ENCODE data around the gene ATAD3B. TPM values are rescaled to one million over a fixed set of nuclear protein-coding genes. Genes with fewer than 3 reads are reported as not detected.
"Not testable (repeated sequence)": the region's sequence is repeated elsewhere in the genome, so short reads cannot be mapped to it uniquely, and the experiment has no call there.

Gene ATAD3B
- total RNA-seq, 1 experiment from 2014 or later: 21.1 TPM

DNA sequence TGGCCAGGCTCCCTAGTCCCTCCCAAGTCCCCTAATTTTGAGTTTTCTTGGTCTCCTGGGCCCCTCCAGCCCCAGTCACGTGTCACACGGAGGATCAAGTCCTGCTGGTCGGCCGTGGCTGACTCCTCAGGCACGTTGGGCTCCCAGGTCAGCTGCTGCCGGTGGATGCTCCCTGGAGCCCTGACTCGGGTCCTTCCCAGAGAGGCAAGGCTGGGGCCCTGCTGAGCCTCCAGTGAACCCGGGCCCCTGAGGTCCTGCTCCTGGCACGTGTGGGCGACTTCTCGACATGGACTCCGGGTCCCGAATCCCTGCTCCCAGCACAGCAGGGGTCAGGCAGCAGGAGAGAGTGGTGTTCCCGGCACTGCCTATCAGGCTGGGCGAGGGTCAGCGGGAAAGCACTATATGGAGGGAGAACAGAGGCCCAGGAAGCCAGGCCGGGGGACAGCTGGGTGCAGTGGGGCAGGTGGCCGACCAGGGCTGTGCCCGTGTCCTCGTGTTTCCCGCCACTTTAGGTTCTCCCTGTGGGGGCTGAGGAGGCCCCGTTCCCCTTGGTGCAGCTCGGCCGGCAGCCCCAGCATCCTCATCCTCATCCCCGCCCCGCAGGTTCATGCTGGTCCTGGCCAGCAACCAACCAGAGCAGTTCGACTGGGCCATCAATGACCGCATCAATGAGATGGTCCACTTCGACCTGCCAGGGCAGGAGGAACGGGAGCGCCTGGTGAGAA lies 55.7 kb downstream of the ATAD3B start:
- DNase-seq (ENCODE audit: extremely low read depth, low read depth): no peak

DNA sequence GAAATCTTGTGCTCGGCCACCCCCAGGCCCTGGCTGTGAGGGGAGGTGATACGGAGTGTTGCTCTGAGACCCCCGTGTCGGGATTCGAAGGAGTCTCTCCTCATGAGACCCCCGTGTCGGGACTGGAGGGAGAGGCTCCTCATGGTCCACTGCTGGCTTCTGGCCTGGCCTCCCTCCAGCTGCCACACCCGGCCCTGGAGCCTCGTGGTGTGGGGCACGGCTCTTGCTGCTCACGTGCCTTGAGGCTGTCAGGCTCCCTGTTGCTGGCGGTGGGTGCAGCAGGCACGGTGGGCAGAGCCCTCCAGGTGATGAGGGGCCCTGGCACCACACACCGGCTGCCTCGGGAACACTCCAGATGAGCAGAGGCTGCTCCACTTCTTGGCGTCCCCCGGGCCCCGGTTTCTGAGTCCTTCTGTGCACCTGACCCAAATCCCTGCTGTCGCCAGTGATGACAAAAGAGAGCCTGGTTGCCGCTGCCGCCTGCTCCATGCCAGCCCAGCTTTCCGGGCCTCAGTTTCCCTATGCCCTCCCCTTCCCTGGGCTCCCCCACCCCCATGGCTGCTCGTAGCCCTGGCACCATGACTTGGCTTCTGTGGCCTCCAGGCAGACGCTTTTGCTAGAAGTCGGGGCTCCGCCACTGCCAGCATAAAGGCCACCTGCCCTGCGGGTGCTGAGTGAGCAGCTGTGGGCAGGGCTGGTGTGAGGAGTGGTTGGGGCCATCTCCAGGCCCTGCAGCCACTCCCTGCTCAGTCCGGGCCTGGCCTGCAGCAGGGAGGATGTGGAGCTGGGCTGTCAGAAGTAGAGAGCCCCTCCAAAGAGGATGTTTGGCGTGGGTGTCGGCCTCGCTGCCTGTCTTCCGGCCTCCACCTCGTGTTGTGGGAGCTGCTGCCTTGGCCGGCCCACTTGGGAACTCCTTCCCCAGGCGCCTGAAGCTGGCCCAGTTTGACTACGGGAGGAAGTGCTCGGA lies 57.0 kb downstream of the ATAD3B start:
- no peak for DNase-seq (ENCODE audit: extremely low read depth, low read depth)

DNA sequence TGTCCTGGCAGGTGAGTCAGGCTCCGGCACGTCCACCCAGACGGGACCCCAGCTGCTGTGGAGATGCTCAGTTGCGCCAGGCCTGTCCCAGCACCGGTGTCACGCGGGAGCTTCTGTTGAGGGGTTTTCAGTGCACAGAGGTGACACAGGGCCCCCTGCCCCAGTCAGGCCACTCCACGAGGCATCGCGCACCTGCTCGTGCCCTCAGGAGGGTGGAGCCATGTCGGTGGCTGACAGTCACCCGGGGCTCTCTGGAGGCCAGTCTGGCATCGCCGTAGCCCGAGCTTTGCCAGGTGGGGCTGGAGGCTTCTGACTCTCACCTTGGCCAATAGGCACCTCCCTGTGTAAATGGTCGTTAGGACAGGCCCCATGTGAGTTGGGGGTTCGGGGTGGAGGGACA lies 57.8 kb downstream of the ATAD3B start:
- DNase-seq (ENCODE audit: extremely low read depth, low read depth): no peak

DNA sequence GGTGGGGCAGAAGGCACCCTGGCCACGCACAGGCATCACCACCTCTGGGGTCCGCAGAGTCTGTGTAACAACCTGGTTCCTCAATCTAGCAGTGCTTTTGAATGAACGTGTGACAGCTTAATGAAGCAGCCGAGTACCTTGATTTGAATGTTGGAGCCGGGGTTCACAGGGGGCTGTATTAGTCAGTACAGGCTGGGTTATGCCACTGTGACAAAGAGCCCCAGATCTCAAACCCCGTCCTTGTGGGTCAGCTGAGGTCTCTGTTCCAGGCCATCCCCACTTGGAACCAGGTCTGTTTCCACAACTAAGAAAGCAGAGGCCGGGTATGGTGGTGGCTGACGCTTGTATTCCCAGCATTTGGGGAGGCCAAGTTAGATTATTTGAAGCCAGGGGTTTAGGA lies 58.4 kb downstream of the ATAD3B start:
- no peak for DNase-seq (ENCODE audit: extremely low read depth, low read depth)

DNA sequence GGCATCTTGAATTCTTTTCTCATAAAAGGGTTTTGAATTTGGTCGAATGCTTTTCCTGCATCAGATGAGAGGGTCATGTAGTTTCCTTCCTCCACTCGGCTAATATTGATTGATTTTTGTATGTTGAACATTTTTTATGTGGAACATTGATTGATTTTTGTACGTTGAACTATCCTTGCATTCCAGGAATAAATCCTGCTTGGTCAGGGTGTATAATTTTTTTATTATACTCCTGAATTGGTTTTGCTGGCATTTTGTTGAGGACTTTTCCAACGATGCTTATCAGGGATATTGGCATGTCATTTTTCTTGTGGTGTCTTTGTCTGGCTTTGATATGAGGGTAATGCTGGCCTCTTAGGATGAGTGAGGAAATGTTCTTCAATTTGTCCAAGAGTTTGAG lies 60.4 kb downstream of the ATAD3B start:
- no peak for DNase-seq (ENCODE audit: extremely low read depth, low read depth)

DNA sequence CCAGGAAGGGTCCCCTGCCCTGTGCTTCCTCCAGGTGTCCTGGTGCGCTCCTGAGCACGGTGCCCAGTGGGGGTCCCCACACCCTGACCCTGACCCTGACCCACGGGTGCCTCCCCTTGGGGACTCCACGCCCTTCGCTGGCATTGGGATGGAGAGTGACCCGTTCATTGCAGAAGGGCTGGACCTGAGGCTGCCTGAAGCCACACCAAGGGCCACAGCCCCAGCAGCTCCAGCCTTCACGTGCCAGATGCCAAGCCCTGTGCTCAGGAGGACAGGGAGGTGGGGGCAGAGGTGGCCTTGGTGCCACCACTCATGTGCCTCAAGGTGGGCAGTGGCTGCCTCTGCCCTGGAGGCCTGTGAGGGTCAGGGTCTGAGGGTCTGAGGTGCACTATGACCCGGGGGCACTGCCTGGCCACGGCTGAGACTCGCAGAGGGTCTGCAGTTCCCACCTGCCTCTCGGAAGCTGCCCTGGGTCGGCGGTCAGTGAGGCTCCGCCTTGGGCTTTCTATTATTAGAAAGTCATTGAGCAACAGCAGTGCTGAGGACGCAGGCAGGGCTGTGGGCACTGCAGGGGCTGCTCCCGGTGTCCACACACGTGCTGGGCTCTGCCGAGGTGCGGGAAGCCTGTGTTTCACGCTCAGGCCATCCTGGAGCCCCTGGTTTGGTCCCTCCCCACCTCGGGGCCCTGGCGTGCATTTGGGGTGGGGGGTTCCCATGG lies 61.8 kb downstream of the ATAD3B start:
- DNase-seq (ENCODE audit: extremely low read depth, low read depth): not testable (repeated sequence)

DNA sequence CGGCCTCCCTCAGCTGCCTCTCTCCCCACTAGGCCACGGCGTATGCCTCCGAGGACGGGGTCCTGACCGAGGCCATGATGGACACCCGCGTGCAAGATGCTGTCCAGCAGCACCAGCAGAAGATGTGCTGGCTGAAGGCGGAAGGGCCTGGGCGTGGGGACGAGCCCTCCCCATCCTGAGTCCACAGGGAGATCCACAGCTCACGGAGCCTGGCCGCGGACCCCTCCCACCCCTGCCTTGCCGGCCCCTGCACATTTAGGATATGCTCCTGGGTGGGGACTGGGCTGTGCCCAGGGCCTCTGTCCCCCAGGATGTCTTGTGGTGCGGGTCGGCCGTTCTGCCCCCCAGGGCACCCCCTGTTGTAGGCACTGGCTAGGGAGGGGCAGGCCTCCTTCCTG lies 62.3 kb downstream of the ATAD3B start:
- DNase-seq (ENCODE audit: extremely low read depth, low read depth): not testable (repeated sequence)

DNA sequence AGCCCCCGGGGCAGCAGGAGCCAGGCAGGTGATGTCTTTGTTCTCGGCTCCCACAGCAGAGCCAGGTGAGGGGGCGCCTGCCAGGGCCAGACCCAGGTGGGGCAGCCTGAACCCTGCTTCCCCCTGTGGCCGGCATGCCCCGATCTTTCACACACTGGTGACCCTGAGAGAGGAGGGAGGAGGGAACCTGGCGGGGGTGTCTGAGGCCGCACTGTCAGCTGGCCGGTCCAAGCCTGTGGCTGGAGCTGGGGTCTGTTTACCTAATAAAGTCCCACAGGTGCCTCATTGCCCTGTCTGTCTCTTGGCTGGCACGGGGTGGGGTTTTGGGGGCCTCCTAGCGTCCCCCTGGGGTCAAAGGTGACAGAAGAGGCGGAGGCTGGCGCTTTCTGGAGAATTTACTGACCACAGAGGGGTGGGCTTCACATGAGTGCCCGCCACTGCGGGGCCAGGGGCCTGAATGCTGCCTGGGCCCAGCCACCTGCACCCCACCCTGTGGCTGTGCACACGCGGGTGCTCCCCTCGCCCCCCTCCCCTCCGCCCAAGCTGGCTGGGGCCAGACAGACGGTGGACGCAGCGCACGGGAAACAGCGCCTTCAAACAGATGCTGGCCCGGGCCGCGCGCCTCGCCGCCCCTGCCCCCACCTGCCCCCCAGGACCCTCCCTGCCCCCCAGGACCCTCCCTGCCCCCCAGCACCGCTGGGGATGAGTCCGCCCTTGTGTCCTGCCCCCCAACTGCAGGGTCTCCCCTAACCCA lies 63.0 kb downstream of the ATAD3B start:
- no peak for DNase-seq (ENCODE audit: extremely low read depth, low read depth)

DNA sequence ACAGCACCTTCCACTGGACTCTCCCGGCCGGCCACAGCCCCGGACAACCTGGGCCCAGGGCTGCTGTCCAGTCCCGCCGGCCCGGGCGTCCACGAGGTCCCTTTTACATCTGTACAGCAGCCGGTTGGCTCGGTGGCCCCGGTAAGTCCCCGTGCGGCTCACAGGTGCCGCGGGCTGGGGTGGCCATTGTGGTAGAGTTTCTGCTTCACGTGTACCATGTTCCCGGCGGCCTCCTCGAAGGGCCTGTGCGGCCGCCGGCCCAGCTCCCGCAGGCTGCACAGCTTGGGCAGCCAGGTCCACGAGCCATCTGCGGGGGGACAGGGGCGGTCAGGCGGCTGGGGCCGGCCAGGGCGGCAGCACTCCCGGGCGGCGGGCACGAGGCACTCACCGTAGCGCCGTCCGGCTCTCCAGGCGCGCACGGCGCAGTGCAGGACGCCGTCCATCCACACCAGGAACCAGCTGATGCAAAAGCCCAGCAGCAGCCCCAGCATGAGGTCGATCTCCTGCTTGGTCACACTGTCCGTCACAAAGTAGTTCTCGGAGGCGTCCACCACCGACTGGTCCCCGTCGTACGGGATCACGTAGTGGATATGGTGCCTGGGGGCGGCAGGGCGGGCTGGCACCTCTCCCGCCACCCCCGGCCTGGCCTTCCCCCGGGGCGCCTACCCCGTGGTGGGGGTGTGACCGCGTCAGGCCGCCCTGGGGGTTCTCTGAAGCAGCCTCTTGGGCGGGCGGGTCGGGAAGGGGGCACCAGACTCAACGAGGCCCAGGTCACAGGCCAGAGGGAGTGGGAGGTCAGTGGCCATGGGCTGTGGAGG lies 63.8 kb downstream of the ATAD3B start:
- DNase-seq (ENCODE audit: extremely low read depth, low read depth): no peak

DNA sequence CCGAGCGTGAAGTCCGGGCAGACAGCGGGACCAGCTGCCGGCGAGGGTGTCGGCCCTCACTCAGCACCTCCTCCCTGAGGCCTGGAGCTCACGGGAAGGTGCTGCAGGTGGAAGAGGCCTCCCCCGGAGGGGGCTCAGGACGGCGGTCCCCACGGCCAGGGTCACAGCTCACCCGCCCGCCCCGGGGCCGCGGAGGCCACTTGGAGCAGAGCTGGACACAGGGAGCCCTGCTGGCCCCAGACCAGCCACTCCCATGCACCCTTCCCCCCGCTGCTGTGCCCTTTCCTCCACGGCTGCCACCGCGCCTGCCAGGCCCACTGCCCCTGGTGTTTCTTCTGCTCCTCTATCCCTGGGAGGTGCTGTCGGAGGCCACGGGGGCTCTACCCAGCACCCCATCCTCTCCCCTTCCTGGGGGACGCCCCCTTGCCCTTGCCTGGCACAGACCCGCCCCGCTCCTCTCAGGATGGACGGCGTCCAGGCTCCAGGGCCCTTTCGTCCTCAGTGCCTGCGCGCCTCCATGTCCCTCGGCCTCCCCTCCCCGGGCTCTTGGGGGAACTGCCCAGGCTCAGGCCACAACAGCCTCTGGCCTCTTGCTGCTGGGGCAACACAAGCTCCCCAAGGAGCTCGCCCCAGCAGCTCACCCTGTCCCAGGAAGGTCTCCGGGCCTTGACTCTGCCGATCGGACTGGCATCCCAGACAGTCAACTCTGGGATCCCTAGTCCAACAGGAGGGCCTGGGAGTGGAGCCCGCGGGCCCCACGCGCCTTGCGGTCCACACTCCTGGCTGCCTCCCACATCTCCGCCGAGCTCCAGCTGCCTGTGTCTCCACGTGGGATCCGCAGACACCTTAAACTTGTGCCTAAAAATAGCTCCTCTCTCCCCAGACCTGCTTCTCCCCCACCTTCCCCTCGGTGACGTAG lies 64.7 kb downstream of the ATAD3B start:
- no peak for DNase-seq (ENCODE audit: extremely low read depth, low read depth)

DNA sequence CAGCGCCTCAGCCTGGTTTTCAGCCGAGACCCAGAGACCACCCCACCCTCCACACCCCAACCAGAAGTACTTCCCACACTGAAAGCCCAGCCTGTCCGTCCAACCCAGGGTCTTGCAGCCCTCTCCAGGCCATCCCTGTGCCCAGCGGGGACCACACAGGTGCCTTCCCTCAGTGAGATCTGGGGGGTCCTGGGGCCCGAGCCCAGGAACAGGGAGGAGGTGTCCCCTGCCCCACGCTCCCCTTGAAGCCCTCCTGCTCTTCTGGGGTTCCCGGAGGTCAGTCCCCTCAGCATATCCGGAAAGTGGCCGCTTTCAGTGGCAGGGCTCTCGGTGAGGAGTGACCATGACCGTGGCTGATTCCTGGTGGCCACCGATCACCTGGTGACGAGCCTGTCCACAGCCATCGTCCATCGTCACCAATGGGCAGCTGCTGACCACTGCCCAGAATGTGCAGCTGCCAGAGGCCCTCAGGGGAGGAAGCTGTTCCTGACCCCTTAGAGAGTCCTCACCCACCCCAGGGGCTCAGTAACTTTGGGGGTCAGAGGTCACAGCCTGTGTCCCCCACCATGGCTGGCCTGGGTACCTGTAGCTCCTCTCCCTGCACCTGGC lies 65.5 kb downstream of the ATAD3B start:
- no peak for DNase-seq (ENCODE audit: extremely low read depth, low read depth)

DNA sequence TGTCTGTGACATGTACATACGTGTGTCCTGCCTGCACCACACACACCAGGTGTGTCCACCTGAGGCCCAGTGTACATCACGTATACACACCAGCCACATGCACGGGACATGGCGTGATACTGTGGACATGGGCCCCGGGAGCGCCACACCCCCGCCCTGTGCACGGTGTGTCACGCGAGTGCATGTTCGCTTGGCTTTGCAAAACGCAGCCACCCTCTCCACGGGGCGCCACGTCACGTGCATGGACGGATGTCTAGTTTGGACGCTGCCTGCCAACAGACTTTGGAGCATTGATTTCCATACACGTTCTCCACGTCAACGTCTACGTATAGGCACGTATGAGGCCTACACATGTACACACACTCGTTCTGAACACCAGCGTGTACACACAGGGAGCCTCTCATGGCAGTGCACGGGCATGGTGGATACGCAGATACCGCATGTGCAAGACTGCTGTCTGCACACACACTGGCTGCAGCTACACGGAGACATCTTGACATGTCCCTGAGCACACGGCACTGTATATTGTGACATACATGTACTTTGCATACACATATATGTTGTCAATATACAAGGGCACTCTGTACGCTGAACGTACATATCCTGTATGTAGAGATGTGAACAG lies 66.2 kb downstream of the ATAD3B start:
- DNase-seq (ENCODE audit: extremely low read depth, low read depth): no peak

DNA sequence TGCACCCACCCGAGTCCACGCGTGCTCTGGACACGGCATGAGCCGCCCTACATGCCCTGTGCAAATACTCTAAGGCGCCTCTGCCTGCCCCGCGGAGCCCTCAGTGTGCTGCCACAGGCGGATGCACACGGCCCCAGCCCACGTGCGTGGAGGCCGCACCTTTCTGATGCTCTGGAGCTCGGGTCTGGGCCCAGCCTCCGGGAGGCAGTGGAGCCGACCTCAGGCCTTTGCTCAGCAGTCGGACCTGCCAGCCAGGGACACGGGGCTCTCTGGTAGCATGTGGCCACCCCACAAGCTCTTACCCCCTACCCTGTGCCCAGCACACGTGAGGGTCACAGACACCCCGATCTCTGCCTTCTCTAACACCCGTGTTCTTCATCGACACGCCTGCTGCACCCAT lies 66.8 kb downstream of the ATAD3B start:
- no peak for DNase-seq (ENCODE audit: extremely low read depth, low read depth)

DNA sequence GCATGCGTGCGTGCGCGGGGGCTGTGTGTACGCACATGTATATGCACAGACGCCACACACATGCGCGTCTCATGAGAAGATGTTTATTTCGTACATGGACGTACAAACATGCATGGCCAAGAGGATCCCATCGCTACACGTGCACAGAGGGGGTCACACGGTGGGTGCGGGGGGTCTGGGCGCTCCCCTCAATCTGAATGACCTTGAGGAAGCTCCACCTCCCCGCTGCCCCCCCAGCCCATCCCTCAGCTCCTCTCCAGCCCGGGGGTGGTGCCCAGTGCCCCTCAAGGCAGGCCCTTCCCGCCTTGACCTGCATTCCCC lies 67.4 kb downstream of the ATAD3B start:
- DNase-seq (ENCODE audit: extremely low read depth, low read depth): no peak

DNA sequence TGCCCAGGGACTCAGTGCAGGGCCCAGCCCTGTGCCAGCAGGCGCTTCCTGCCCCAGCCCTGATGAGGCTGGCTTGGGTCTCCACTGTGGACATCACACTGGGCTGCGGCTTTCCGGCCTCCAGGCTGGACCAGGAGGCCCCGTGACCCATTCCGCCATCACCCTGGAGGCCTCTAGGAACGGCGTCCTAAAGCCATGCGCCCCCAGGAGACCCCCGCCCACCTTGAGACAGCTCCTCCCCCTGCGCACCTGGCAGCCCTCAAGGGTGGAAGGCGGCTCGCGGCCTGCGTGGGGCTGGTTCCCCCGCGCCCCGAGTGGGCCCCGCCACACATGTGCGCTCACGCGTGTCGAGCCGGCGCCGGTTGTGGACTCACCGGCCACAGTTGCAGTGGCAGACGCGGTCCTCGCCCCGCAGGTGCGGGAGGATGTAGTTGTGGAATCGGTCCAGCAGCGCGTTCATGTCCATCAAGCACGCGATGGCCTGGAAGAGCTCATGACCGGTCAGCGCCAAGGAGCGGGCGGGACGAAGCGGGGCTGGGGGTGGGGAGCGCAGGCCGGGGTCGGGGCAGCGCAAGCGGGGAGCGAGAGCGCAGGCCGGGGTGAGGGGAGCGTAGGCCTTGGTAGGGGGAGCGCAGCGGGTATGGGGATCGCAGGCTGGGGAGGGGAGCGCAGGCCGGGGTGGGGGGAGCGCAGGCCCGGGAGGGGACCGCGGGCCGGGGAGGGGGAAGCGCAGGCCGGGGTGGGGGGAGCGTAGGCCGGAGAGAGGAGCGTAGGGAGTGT lies 67.9 kb downstream of the ATAD3B start:
- DNase-seq (ENCODE audit: extremely low read depth, low read depth): no peak

DNA sequence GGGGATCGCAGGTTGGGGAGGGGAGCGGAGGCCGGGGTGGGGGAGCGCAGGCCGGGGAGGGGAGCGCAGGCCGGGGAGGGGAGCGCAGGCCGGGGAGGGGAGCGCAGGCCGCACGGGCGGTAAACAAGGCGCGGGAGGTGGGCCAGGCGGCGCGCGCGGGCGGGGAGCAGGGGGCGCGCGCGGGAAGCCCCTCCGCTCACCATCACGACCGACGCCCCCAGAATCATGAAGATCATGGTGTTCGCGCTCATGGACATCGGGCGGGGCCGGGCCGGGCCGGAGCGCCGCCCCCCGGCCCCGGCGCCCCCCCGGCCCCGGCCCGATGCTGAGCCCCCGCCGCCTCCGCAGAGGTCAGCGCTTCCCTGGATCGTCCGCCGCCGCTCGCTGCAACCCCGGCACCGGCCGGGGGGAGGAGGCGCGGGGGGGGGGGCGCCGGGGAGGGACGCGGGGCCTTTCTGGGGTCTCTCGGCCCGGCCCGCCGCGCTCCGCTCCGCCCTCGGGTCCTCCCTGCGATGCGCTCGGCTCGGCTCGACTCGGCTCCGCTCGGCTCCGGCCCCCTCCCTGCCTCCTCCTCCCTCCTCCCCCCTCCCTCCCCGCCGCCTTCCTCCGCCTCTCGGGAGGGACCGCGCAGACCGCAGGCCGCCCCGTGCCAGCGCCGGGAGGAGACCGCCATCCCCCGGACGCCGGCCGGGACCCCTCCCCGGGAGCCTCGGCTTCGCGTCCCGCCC lies 68.7 kb downstream of the ATAD3B start, which contains the start of gene TMEM240:
Gene TMEM240 (minus strand): TSS at position 535 of the 728 bp plus-strand sequence. CDS start 278 bp downstream, at position 257.
- no peak for DNase-seq (ENCODE audit: extremely low read depth, low read depth)

Data from NCI-H460 (cell line).